Activated T-cell treated with anti-CD3 and anti-CD28 coated beads, Interleukin-2, amount 50 U/mL, for 72 hours (primary cell): ENCODE data around the gene ZNF787. TPM values are rescaled to one million over a fixed set of nuclear protein-coding genes. Genes with fewer than 3 reads are reported as not detected.
A peak's percentile ranks its signal among the peaks of the same experiment; 100 is the strongest.
"Not testable (repeated sequence)": the region's sequence is repeated elsewhere in the genome, so short reads cannot be mapped to it uniquely, and the experiment has no call there.

Source experiments
- ATAC-seq, 2 donors: fragments of 150-1000 bp; cut with Tn5 transposase; replicated peaks in 1 of 2; 2 replicates each; pipeline ENCODE4 v1.10.0; 2021; ENCODE audit warnings: moderate library complexity in 2 of 2, mild to moderate bottlenecking in 1 of 2
- DNase-seq, 2 donors: peaks; one replicate each; pipeline ENCODE4 v3.0.0; 2021 to 2022; ENCODE audit warnings: mixed read lengths in 1 of 2
- H3K27ac Mint-ChIP-seq: one replicate; pipeline ENCODE4 v1.8.0; 2022; ENCODE audit warnings: mild to moderate bottlenecking, moderate library complexity, mixed read lengths
- H3K27me3 Mint-ChIP-seq: one replicate; pipeline ENCODE4 v1.8.0; 2022; ENCODE audit warnings: low read depth, mixed read lengths
- H3K36me3 Mint-ChIP-seq, 2 donors: one replicate each; pipeline ENCODE4 v1.8.0; 2022; ENCODE audit warnings: mixed read lengths in 2 of 2, mild to moderate bottlenecking in 1 of 2; ENCODE audit not compliant: insufficient read depth in 2 of 2
- H3K4me1 Mint-ChIP-seq: one replicate; pipeline ENCODE4 v1.8.0; 2022; ENCODE audit warnings: low read depth, mixed read lengths
- H3K4me3 Mint-ChIP-seq, 2 donors: one replicate each; pipeline ENCODE4 v1.8.0; 2022; ENCODE audit warnings: mild to moderate bottlenecking in 2 of 2, mixed read lengths in 2 of 2, moderate library complexity in 2 of 2
- H3K9me3 Mint-ChIP-seq, 2 donors: one replicate each; pipeline ENCODE4 v1.8.0; 2022; ENCODE audit warnings: mixed read lengths in 2 of 2
- total RNA-seq, 2 donors: library from RNA; stranded (reverse); gene quantifications; one replicate each; pipeline ENCODE4 v1.2.3, GENCODE V29; 2022

ZNF787 gene
- total RNA-seq, 2 donors from 2014 or later: 38.3 to 45.9 TPM

- ATAC-seq: no peak
- Mint-ChIP-seq H3K4me3 (peak overlapping the region; percentile 18 to 61), H3K9me3 (no peaks in the 10 kb centered on the region), H3K27me3 (no peaks in the 10 kb centered on the region), H3K4me1 (peaks cover 60% of the 10 kb centered on the region), H3K27ac (no peak overlapping the region), H3K36me3 (no peaks in the 10 kb centered on the region)
- DNase-seq: no peak
Observed at GRCh38 chr19:56113074-56113632, 7.9 kb downstream of the ZNF787 start.

GRCh38 chr19:56112313-56112709 is 8.8 kb downstream of the ZNF787 start:
- H3K36me3 Mint-ChIP-seq: peaks cover 0 to under 1% of the 10 kb centered on the region in 2 donors
- ATAC-seq (no peak), DNase-seq (no peak)
- H3K27ac Mint-ChIP-seq: peak overlapping the region; percentile 70
- peak overlapping the region; percentile 43 to 56 for H3K4me3 Mint-ChIP-seq
- H3K9me3 Mint-ChIP-seq: no peaks in the 10 kb centered on the region
- H3K27me3 Mint-ChIP-seq: no peaks in the 10 kb centered on the region
- H3K4me1 Mint-ChIP-seq: peaks cover 64% of the 10 kb centered on the region

DNA sequence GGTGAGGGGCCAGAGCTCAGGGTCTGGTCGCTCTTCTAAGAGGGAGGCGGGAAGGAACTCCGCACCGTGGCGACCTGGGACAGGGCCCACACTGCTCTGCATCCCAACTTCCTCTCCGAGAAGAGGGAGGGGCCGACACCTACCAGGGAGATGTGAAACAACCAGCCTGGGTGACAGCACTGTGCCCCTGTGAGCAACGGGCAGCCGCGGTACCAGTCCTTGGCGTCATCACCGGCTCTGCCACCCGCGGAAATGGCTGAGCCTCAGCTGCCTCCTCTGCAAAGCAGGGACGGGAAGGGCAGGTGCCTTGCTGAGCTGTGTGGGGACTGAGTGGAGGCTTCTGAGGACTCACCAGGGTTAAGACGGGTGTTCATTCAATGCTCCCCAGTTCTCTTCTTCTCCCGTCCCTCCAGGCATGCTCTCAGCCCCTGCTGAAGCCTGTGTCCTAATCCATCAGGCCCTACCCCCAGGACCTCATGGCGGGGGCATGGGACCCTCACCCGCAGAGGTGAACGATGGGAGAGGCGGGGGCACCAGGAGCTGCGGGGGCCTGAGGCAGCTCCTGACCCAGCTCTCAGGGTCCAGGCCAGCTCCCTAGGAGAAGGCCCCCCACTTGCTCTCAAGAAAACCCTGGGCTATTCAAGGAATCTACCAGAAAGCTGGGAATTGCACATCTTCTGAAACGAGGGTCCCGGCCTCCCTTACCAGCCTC is 9.3 kb downstream of the ZNF787 start:
- no peaks in the 10 kb centered on the region for H3K9me3 Mint-ChIP-seq
- DNase-seq (peak; percentile 42 to 59), ATAC-seq (peak; percentile 82 to 83)
- peaks cover 0 to 3% of the 10 kb centered on the region in 2 donors for H3K36me3 Mint-ChIP-seq
- peaks cover 68% of the 10 kb centered on the region for H3K4me1 Mint-ChIP-seq
- H3K4me3 Mint-ChIP-seq: peak overlapping the region; percentile 32 to 56
- H3K27me3 Mint-ChIP-seq: no peaks in the 10 kb centered on the region
- H3K27ac Mint-ChIP-seq: peak overlapping the region; percentile 70

DNA sequence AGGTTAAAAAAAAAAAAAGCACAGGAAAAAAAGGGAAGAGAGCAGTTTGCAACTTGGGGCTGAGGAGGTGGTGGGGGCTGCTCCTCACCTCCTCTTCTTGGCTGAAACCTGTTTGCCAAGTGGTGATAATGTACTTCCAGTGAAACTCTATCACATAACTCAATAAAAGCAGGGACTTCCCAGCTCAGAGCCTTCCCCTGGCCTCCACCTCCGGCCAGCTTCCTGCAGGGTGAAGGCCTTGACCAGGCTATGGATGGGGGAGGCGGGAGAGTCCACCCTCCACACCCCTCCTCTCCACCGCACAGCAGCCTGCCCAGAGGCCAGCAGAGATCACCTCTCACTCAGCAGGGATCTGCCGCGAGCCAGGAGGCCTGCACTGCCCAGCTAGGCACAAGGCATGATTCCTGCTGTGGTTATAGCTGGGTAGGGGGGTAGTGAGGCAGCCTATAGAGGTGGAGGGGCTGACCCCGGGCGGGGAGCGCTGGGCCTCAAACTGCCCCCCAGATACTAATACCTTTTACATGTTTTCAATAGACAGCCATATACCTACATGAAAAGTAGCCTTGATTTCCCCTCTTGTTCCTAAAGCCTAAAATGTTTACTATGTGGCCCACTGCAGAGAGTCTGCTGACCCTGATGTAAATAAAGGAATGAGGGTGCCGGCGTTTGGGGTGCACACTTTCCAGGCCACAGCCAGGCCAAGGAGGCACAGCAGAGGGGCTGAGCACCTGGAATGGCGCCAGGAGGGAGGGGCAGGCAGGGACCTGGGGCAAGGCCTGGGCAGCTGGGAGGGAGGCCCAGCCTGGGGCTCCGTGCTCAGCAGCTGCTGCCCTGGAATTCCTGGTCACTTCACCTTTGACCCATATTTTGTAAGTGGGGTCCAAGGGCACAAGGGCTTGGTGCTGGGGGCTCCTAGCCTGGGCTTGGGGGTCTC is 10.3 kb downstream of the ZNF787 start:
- no peak for ATAC-seq
- H3K4me1 Mint-ChIP-seq: peaks cover 73% of the 10 kb centered on the region
- no peak overlapping the region for H3K4me3 Mint-ChIP-seq
- H3K27me3 Mint-ChIP-seq: no peaks in the 10 kb centered on the region
- H3K36me3 Mint-ChIP-seq: peaks cover 1 to 5% of the 10 kb centered on the region in 2 donors
- H3K9me3 Mint-ChIP-seq: no peaks in the 10 kb centered on the region
- peak overlapping the region; percentile 60 for H3K27ac Mint-ChIP-seq
- no peak for DNase-seq

GRCh38 chr19:56109226-56109625 is 11.9 kb downstream of the ZNF787 start:
- no peaks in the 10 kb centered on the region for H3K9me3 Mint-ChIP-seq
- H3K4me1 Mint-ChIP-seq: peaks cover 71% of the 10 kb centered on the region
- DNase-seq (no peak), ATAC-seq (no peak)
- H3K27me3 Mint-ChIP-seq: no peaks in the 10 kb centered on the region
- no peak overlapping the region for H3K27ac Mint-ChIP-seq
- H3K36me3 Mint-ChIP-seq: peaks cover 1 to 5% of the 10 kb centered on the region in 2 donors
- no peak overlapping the region for H3K4me3 Mint-ChIP-seq

DNA sequence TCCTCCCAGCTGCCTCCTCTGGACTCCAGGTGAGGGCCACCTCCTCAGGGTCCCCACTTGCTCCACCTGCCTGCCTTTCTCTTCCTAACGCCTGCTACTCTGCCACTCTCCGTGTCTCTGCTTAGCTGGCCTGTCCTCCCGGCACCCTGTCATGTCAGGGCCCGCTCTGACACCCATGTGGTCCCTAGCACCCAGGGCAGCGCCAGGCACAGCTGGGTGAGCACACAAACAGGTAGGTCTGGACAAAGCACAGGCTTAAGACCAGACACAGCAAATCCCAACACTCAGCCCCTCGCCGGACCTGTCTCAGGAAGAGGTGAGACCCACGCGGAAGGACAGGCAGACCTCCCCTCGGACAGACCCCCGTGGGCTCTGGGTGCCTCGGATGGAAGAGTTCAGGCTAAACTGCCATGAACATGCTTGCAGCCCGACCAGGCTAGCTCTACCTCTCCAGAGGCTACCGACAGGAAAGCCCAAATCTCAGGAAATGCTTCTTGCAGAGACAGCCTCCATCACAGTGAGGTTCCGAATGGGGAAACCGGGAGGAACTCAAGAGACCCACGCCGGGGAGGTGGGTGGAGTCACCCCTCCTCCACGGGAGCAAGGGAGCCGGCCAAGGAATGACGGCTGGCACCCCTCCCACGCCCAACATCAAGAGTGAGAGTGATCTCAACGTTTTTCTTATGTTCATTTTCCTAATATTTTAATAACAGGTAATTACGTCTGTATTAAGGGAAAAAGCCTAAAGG is 12.5 kb downstream of the ZNF787 start:
- Mint-ChIP-seq H3K9me3 (no peaks in the 10 kb centered on the region), H3K36me3 (peaks cover 1 to 5% of the 10 kb centered on the region in 2 donors), H3K27ac (peak overlapping the region; percentile 20), H3K4me3 (no peak overlapping the region), H3K4me1 (peaks cover 66% of the 10 kb centered on the region), H3K27me3 (no peaks in the 10 kb centered on the region)
- DNase-seq: no peak
- no peak for ATAC-seq

- H3K27me3 Mint-ChIP-seq: no peaks in the 10 kb centered on the region
- no peak overlapping the region for H3K4me3 Mint-ChIP-seq
- ATAC-seq (no peak), DNase-seq (no peak)
- no peak overlapping the region for H3K27ac Mint-ChIP-seq
- H3K36me3 Mint-ChIP-seq: peaks cover 1 to 5% of the 10 kb centered on the region in 2 donors
- H3K9me3 Mint-ChIP-seq: no peaks in the 10 kb centered on the region
- H3K4me1 Mint-ChIP-seq: peaks cover 61% of the 10 kb centered on the region
Observed at GRCh38 chr19:56107626-56108351, 13.3 kb downstream of the ZNF787 start.

GRCh38 chr19:56106993-56107392 is 14.1 kb downstream of the ZNF787 start:
- H3K36me3 Mint-ChIP-seq: peaks cover 1 to 5% of the 10 kb centered on the region in 2 donors
- H3K27ac Mint-ChIP-seq: no peak overlapping the region
- H3K4me1 Mint-ChIP-seq: peaks cover 60% of the 10 kb centered on the region
- H3K9me3 Mint-ChIP-seq: no peaks in the 10 kb centered on the region
- ATAC-seq (no peak), DNase-seq (no peak)
- no peaks in the 10 kb centered on the region for H3K27me3 Mint-ChIP-seq
- H3K4me3 Mint-ChIP-seq: no peak overlapping the region

DNA sequence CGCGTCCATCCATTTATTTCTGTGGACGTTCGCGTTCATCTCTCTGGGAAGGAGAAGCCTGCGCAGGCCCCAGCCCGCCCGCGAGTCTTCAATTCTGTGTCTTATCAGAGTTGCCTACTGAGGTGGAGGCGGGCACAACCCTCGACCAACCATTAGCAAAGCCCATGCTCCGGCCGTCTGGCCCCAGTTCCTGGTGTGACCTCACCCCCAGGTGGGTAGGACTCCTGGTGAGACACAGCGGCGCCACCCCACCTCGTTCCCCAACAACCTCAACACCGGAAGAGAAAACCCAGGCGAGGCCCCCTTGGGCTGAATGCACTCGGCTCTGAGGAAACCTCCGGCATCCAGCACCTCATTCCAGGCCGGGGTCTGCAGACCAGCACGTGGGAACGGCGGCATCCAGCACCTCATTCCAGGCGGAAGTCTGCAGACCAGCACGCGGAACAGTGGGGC is 14.7 kb downstream of the ZNF787 start:
- H3K9me3 Mint-ChIP-seq: no peaks in the 10 kb centered on the region
- ATAC-seq (no peak), DNase-seq (no peak)
- peak overlapping the region; percentile 30 to 69 for H3K4me3 Mint-ChIP-seq
- H3K27ac Mint-ChIP-seq: no peak overlapping the region
- H3K27me3 Mint-ChIP-seq: no peaks in the 10 kb centered on the region
- H3K4me1 Mint-ChIP-seq: peaks cover 55% of the 10 kb centered on the region
- peaks cover 1 to 8% of the 10 kb centered on the region in 2 donors for H3K36me3 Mint-ChIP-seq

DNA sequence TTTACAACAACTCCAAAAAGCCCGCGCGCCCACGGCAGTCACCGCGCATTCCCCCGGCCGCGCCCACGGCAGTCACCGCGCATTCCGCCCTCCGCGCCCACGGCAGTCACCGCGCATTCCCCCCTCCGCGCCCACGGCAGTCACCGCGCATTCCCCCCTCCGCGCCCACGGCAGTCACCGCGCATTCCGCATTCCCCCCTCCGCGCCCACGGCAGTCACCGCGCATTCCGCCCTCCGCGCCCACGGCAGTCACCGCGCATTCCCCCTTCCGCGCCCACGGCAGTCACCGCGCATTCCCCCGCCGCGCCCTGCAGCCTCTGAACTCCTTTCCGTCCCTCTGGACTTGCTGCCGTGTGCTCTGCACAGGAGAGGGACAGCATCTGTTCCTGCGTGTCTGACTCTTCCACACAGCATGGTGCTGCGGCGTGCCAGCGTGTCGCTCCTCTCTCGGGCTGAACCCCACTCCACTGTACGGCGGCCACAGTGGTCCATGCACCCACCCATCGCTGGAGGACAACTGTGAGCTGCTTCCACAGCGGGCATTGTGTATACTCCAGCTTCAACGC is 15.2 kb downstream of the ZNF787 start:
- H3K36me3 Mint-ChIP-seq, H3K9me3 Mint-ChIP-seq, ATAC-seq, H3K27ac Mint-ChIP-seq, H3K27me3 Mint-ChIP-seq, DNase-seq: not testable (repeated sequence)
- Mint-ChIP-seq H3K4me3 (peak overlapping the region; percentile 30 to 69), H3K4me1 (peaks cover 51% of the 10 kb centered on the region)

- Mint-ChIP-seq H3K9me3 (no peaks in the 10 kb centered on the region), H3K27ac (no peak overlapping the region), H3K4me3 (peak overlapping the region in 1 of 2 donors; percentile 20), H3K4me1 (peaks cover 44% of the 10 kb centered on the region), H3K27me3 (no peaks in the 10 kb centered on the region), H3K36me3 (peaks cover 1 to 10% of the 10 kb centered on the region in 2 donors)
- peak; percentile 42 to 43 for ATAC-seq
- peak; percentile 41 to 48 for DNase-seq
Observed at GRCh38 chr19:56105090-56105701, 15.9 kb downstream of the ZNF787 start.
